Measurements from ENCODE around the gene P3H4. TPM values are rescaled to one million over a fixed set of nuclear protein-coding genes. Genes with fewer than 3 reads are reported as not detected.

P3H4 gene
- total RNA-seq, 1 experiment from 2014 or later = 58.9 TPM

GRCh38 chr17:41769346-41769862 lies 42.3 kb downstream of the P3H4 start:
- Histone ChIP-seq H3K36me3 (ENCODE audit: control insufficient read depth, insufficient read depth, low read length) (peaks cover 16% of the 10 kb centered on the region), H3K4me3 (ENCODE audit: low read depth in 2 of 2, low read length in 2 of 2) (no peak overlapping the region), H3K9me3 (ENCODE audit: control insufficient read depth, insufficient read depth, low read depth, low read length) (no peaks in the 10 kb centered on the region), H3K4me1 (ENCODE audit: control insufficient read depth, insufficient read depth, low read length) (peaks cover 20% of the 10 kb centered on the region), H3K27me3 (ENCODE audit: control insufficient read depth, insufficient read depth, low read length) (no peaks in the 10 kb centered on the region), H3K27ac (ENCODE audit: low read length) (no peak overlapping the region)
- intact Hi-C loops (cut with micrococcal nuclease; ENCODE audit: unreplicated experiment) = no loop called here
- DNase-seq (ENCODE audit: low read depth, low spot score) = no peak
- ChIA-PET POLR2A (no interaction called here), CTCF (no interaction called here)
- in situ Hi-C loops (cut with HindIII; ENCODE audit: low pct_unique_long_range_greater_than_20kb, low sequenced_read_pairs) = no loop called here
- no peak for TF ChIP-seq SIN3A (IDR thresholded peaks at IDR 0.05; ENCODE audit: borderline replicate concordance, insufficient read depth, low read depth, low read length)
- no peak for TF ChIP-seq POLR2AphosphoS5 (IDR thresholded peaks at IDR 0.05; ENCODE audit: low read depth, low read length)
- no peak for TF ChIP-seq REST (IDR thresholded peaks at IDR 0.05; ENCODE audit: insufficient read depth in 1 of 2, low read depth in 2 of 2, low read length in 1 of 2)
- no peak for ATAC-seq
- TSS peak; percentile 42 for BruUV-seq (replicated peaks)

GRCh38 chr17:41768682-41769288 lies 43.0 kb downstream of the P3H4 start:
- Histone ChIP-seq H3K9me3 (ENCODE audit: control insufficient read depth, insufficient read depth, low read depth, low read length) (no peaks in the 10 kb centered on the region), H3K4me1 (ENCODE audit: control insufficient read depth, insufficient read depth, low read length) (peaks cover 13% of the 10 kb centered on the region), H3K27me3 (ENCODE audit: control insufficient read depth, insufficient read depth, low read length) (no peaks in the 10 kb centered on the region), H3K36me3 (ENCODE audit: control insufficient read depth, insufficient read depth, low read length) (peaks cover 16% of the 10 kb centered on the region), H3K4me3 (ENCODE audit: low read depth in 2 of 2, low read length in 2 of 2) (no peak overlapping the region), H3K27ac (ENCODE audit: low read length) (no peak overlapping the region)
- POLR2A ChIA-PET = no interaction called here
- TF ChIP-seq TCF7L2 (IDR thresholded peaks at IDR 0.05; ENCODE audit: low read depth, low read length) (no peak), CTCF (IDR thresholded peaks at IDR 0.05) (no peak), REST (IDR thresholded peaks at IDR 0.05; ENCODE audit: insufficient read depth in 1 of 2, low read depth in 2 of 2, low read length in 1 of 2) (no peak), POLR2AphosphoS5 (IDR thresholded peaks at IDR 0.05; ENCODE audit: low read depth, low read length) (no peak), SIN3A (IDR thresholded peaks at IDR 0.05; ENCODE audit: borderline replicate concordance, insufficient read depth, low read depth, low read length) (no peak)
- CTCF ChIA-PET = no interaction called here
- in situ Hi-C loops (cut with HindIII; ENCODE audit: low pct_unique_long_range_greater_than_20kb, low sequenced_read_pairs) (no loop called here), intact Hi-C loops (cut with micrococcal nuclease; ENCODE audit: unreplicated experiment) (no loop called here)
- no TSS peak for BruUV-seq (replicated peaks)
- no peak for DNase-seq (ENCODE audit: low read depth, low spot score)
- no peak for ATAC-seq
